Neural crest cell (in vitro differentiated cells): Measurements from ENCODE around the gene POU2F3. TPM values are rescaled to one million over a fixed set of nuclear protein-coding genes. Genes with fewer than 3 reads are reported as not detected.

Experiments used
- DNase-seq: peaks from one replicate; pipeline ENCODE4 v3.0.0; 2021; ENCODE audit warnings: low read depth, mixed read lengths, low spot score
- H3K27ac Mint-ChIP-seq: one replicate; pipeline ENCODE4 v1.8.0; 2021; ENCODE audit warnings: mild to moderate bottlenecking, mixed read lengths; ENCODE audit not compliant: unreplicated experiment
- H3K27me3 Mint-ChIP-seq: 2 replicates; pipeline ENCODE4 v1.8.0; 2021; ENCODE audit warnings: low read depth, mild to moderate bottlenecking, mixed read lengths
- H3K36me3 Mint-ChIP-seq: 2 replicates; pipeline ENCODE4 v1.8.0; 2021; ENCODE audit warnings: low read depth, mild to moderate bottlenecking, mixed read lengths
- H3K4me1 Mint-ChIP-seq: 2 replicates; pipeline ENCODE4 v1.8.0; 2021; ENCODE audit warnings: mixed read lengths
- H3K4me3 Mint-ChIP-seq: one replicate; pipeline ENCODE4 v1.8.0; 2021; ENCODE audit warnings: mild to moderate bottlenecking, mixed read lengths
- H3K9me3 Mint-ChIP-seq: 2 replicates; pipeline ENCODE4 v1.8.0; 2021; ENCODE audit warnings: mixed read lengths
- CTCF ChIP-seq: fragments of 200-600 bp; sonication (generic); conservative IDR thresholded peaks from 2 replicates; pipeline ENCODE4 v1.5.0; 2021; ENCODE audit warnings: antibody characterized with exemption, mild to moderate bottlenecking
- total RNA-seq: library from RNA; stranded (reverse); gene quantifications from 2 replicates; pipeline ENCODE4 v1.2.1, GENCODE V29; 2021

The POU2F3 gene
- total RNA-seq, 1 donor from 2014 or later: not detected

GRCh38 chr11:120344302-120345004 lies 104.5 kb downstream of the POU2F3 start:
- no peaks in the 10 kb centered on the region for H3K27me3 Mint-ChIP-seq
- no peak for DNase-seq
- no peak for TF ChIP-seq CTCF
- H3K9me3 Mint-ChIP-seq: no peaks in the 10 kb centered on the region
- H3K27ac Mint-ChIP-seq: no peak overlapping the region
- no peak overlapping the region for H3K4me3 Mint-ChIP-seq
- H3K36me3 Mint-ChIP-seq: no peaks in the 10 kb centered on the region
- H3K4me1 Mint-ChIP-seq: peaks cover 37% of the 10 kb centered on the region

GRCh38 chr11:120346233-120346632 lies 106.3 kb downstream of the POU2F3 start:
- Mint-ChIP-seq H3K4me3 (no peak overlapping the region), H3K27ac (no peak overlapping the region), H3K36me3 (no peaks in the 10 kb centered on the region), H3K9me3 (no peaks in the 10 kb centered on the region), H3K27me3 (no peaks in the 10 kb centered on the region), H3K4me1 (peaks cover 25% of the 10 kb centered on the region)
- DNase-seq: no peak
- no peak for TF ChIP-seq CTCF

- no peak overlapping the region for H3K4me3 Mint-ChIP-seq
- H3K36me3 Mint-ChIP-seq: peaks cover 3% of the 10 kb centered on the region
- H3K4me1 Mint-ChIP-seq: peaks cover 15% of the 10 kb centered on the region
- H3K9me3 Mint-ChIP-seq: no peaks in the 10 kb centered on the region
- TF ChIP-seq CTCF: no peak
- H3K27ac Mint-ChIP-seq: no peak overlapping the region
- no peaks in the 10 kb centered on the region for H3K27me3 Mint-ChIP-seq
- no peak for DNase-seq
Observed at GRCh38 chr11:120350637-120351036, 110.7 kb downstream of the POU2F3 start.

- Mint-ChIP-seq H3K4me3 (no peak overlapping the region), H3K4me1 (peaks cover 7% of the 10 kb centered on the region), H3K27ac (no peak overlapping the region)
Observed at GRCh38 chr11:120352405-120352804, 112.5 kb downstream of the POU2F3 start.

GRCh38 chr11:120354068-120354467 lies 114.1 kb downstream of the POU2F3 start:
- H3K9me3 Mint-ChIP-seq: peaks cover 2% of the 10 kb centered on the region
- H3K27ac Mint-ChIP-seq: no peak overlapping the region
- no peaks in the 10 kb centered on the region for H3K27me3 Mint-ChIP-seq
- no peak for DNase-seq
- H3K4me1 Mint-ChIP-seq: peaks cover 4% of the 10 kb centered on the region
- no peak for TF ChIP-seq CTCF
- H3K4me3 Mint-ChIP-seq: no peak overlapping the region
- H3K36me3 Mint-ChIP-seq: peaks cover 10% of the 10 kb centered on the region

More at GRCh38 chr11:120352405-120352804, 112.5 kb downstream of the POU2F3 start:
- H3K36me3 Mint-ChIP-seq: peaks cover 3% of the 10 kb centered on the region
- no peak for TF ChIP-seq CTCF
- no peaks in the 10 kb centered on the region for H3K27me3 Mint-ChIP-seq
- DNase-seq: no peak
- H3K9me3 Mint-ChIP-seq: no peaks in the 10 kb centered on the region
